HepG2 (cell line): ENCODE measurements around the gene RRP12. TPM values are rescaled to one million over a fixed set of nuclear protein-coding genes. Genes with fewer than 3 reads are reported as not detected.
A peak's percentile ranks its signal among the peaks of the same experiment; 100 is the strongest.

Experiments used
- CCDC6 ChIP-seq: sonication (generic); formaldehyde crosslinking; IDR thresholded peaks from 2 replicates; pipeline ENCODE4 v1.8.1; 2022; ENCODE audit warnings: mild to moderate bottlenecking, missing genetic modification reagents, moderate library complexity
- DDIT3 ChIP-seq: sonication (generic); formaldehyde crosslinking; IDR thresholded peaks from 2 replicates; pipeline ENCODE4 v1.4.0; 2020; ENCODE audit warnings: mild to moderate bottlenecking, missing genetic modification reagents
- FOXO4 ChIP-seq: sonication (generic); formaldehyde crosslinking; conservative IDR thresholded peaks from 2 replicates; pipeline ENCODE4 v1.8.1; 2023; ENCODE audit warnings: missing genetic modification reagents
- HOXA3 ChIP-seq: sonication (generic); formaldehyde crosslinking; IDR thresholded peaks from 2 replicates; pipeline ENCODE4 v1.5.0; 2020; ENCODE audit warnings: missing genetic modification reagents
- KDM5A ChIP-seq: fragments of 200-600 bp; sonication (generic); IDR thresholded peaks from 2 replicates; pipeline ENCODE4 v1.7.0; 2018; ENCODE audit warnings: antibody characterized with exemption, mild to moderate bottlenecking, low read length, borderline replicate concordance
- RFXAP ChIP-seq: sonication (generic); formaldehyde crosslinking; IDR thresholded peaks from 2 replicates; pipeline ENCODE4 v1.4.0; 2020; ENCODE audit warnings: missing genetic modification reagents, borderline replicate concordance
- SCMH1 ChIP-seq: sonication (generic); formaldehyde crosslinking; IDR thresholded peaks from 2 replicates; pipeline ENCODE4 v1.9.0; 2021; ENCODE audit warnings: missing genetic modification reagents, mild to moderate bottlenecking, borderline replicate concordance
- SNRNP70 ChIP-seq: fragments of 200-400 bp; formaldehyde crosslinking; IDR thresholded peaks from 2 replicates; pipeline ENCODE4 v1.6.1; 2017; ENCODE audit warnings: mild to moderate bottlenecking, low read depth, low read length, moderate library complexity
- STAG1 ChIP-seq: sonication (generic); formaldehyde crosslinking; IDR thresholded peaks from 2 replicates; pipeline ENCODE4 v1.4.0; 2020; ENCODE audit warnings: missing genetic modification reagents
- UBTF ChIP-seq: sonication (generic); formaldehyde crosslinking; IDR thresholded peaks from 2 replicates; pipeline ENCODE4 v1.4.0; 2020; ENCODE audit warnings: mild to moderate bottlenecking, missing genetic modification reagents
- ZHX1 ChIP-seq: sonication (generic); formaldehyde crosslinking; IDR thresholded peaks from 2 replicates; pipeline ENCODE4 v1.8.1; 2022; ENCODE audit warnings: low read depth, mild to moderate bottlenecking, missing genetic modification reagents
- ZNF574 ChIP-seq: sonication (generic); formaldehyde crosslinking; IDR thresholded peaks from 2 replicates; pipeline ENCODE4 v1.4.0; 2020; ENCODE audit warnings: missing genetic modification reagents
- ZNF580 ChIP-seq: IDR thresholded peaks from 2 replicates; pipeline ENCODE4 v1.6.1; 2016; ENCODE audit warnings: low read depth, borderline replicate concordance
- polyA plus RNA-seq, 8 experiments: library from polyadenylated mRNA; depleted of rRNA in 3 of 8; stranded (reverse) in 7 of 8; unstranded in 1 of 8; fragments of >200 nt; fragmentation: Illumina TruSeq in 4 of 8; extraction: Trizol in 4 of 8; gene quantifications; 2 replicates each; pipeline versions ENCODE4 v1.2.1 to v1.2.3, GENCODE V29; 2011 to 2016; ENCODE audit warnings: low read depth in 4 of 8, missing spikeins in 1 of 8, mixed read lengths in 1 of 8; ENCODE audit not compliant: insufficient read depth in 1 of 8
- total RNA-seq, 5 experiments: library from RNA; depleted of rRNA; stranded (reverse); fragments of >200 nt; fragmentation: Illumina TruSeq; extraction: Trizol; gene quantifications; 2 replicates each; pipeline ENCODE4 v1.2.3, GENCODE V29; 2016; ENCODE audit warnings: low read depth in 1 of 5
- TF ChIP-seq, protein P1 (sequence below): fragments of 450-650 bp; IDR thresholded peaks from 2 replicates; pipeline ENCODE4 v1.6.1; 2016

The RRP12 gene
- total and polyA plus RNA-seq, 2 of the 13 experiments (the other 11 are each of a cell fraction or from before 2014, with no cell fraction given) = 13.2 to 39.4 TPM

GRCh38 chr10:97407211-97407951 lies 6.2 kb upstream of the RRP12 start (continued):
- TF ChIP-seq DDIT3 (CRISPR knock-in tag) (no peak), KDM5A (peak; percentile 53; the same call in 1 of the 2 replicates), SCMH1 (no peak), ZNF580 (CRISPR knock-in tag) (0 out of 2 replicates have a peak, but pooled peaks have one; percentile 36), ZNF574 (CRISPR knock-in tag) (peak; percentile 33; the same call in 1 of the 2 replicates), HOXA3 (CRISPR knock-in tag) (peak; percentile 56; the same call in 1 of the 2 replicates), RFXAP (CRISPR knock-in tag) (no peak), CCDC6 (CRISPR knock-in tag) (no peak), STAG1 (CRISPR knock-in tag) (peak; percentile 75), UBTF (peak; percentile 32; the same call in 1 of the 2 replicates), SNRNP70 (no peak), FOXO4 (no peak), ZHX1 (CRISPR knock-in tag) (no peak)
- TF ChIP-seq, protein P1, sequence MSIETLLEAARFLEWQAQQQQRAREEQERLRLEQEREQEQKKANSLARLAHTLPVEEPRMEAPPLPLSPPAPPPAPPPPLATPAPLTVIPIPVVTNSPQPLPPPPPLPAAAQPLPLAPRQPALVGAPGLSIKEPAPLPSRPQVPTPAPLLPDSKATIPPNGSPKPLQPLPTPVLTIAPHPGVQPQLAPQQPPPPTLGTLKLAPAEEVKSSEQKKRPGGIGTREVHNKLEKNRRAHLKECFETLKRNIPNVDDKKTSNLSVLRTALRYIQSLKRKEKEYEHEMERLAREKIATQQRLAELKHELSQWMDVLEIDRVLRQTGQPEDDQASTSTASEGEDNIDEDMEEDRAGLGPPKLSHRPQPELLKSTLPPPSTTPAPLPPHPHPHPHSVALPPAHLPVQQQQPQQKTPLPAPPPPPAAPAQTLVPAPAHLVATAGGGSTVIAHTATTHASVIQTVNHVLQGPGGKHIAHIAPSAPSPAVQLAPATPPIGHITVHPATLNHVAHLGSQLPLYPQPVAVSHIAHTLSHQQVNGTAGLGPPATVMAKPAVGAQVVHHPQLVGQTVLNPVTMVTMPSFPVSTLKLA = no peak
